Loucy (cell line): ENCODE measurements around the gene FADS1.

Source experiments
- H2AFZ ChIP-seq: fragments of 200-600 bp; sonication (generic); 2 replicates; pipeline ENCODE4 v1.6.0; 2016; ENCODE audit warnings: antibody characterized with exemption, mild to moderate bottlenecking, low read length, moderate library complexity
- H3F3A ChIP-seq: fragments of 200-600 bp; 2 replicates; pipeline ENCODE4 v1.6.0; 2016; ENCODE audit warnings: antibody characterized with exemption, low read depth, mild to moderate bottlenecking
- H3K27me3 ChIP-seq: fragments of 200-600 bp; sonication (generic); 2 replicates; pipeline ENCODE4 v1.6.1; 2014; ENCODE audit warnings: low read length, mild to moderate bottlenecking; ENCODE audit not compliant: insufficient read depth, poor library complexity, severe bottlenecking
- H3K36me3 ChIP-seq: fragments of 200-600 bp; sonication (generic); 2 replicates; pipeline ENCODE4 v1.6.1; 2016; ENCODE audit warnings: low read length; ENCODE audit not compliant: insufficient read depth
- H3K4me1 ChIP-seq: fragments of 200-600 bp; sonication (generic); 2 replicates; pipeline ENCODE4 v1.5.1; 2014; ENCODE audit warnings: low read length, mild to moderate bottlenecking; ENCODE audit not compliant: insufficient read depth, poor library complexity, severe bottlenecking
- H3K4me2 ChIP-seq: fragments of 200-600 bp; sonication (generic); 2 replicates; pipeline ENCODE4 v1.6.0; 2014; ENCODE audit warnings: antibody characterized with exemption, low read length, low read depth, mild to moderate bottlenecking; ENCODE audit not compliant: poor library complexity, severe bottlenecking
- H3K4me3 ChIP-seq: fragments of 200-600 bp; sonication (generic); 2 replicates; pipeline ENCODE4 v1.5.1; 2014; ENCODE audit warnings: low read length, mild to moderate bottlenecking, mixed read lengths; ENCODE audit not compliant: poor library complexity, severe bottlenecking
- H3K79me2 ChIP-seq: fragments of 200-600 bp; sonication (generic); 2 replicates; pipeline ENCODE4 v1.6.1; 2014; ENCODE audit warnings: low read length; ENCODE audit not compliant: insufficient read depth
- H3K9ac ChIP-seq: fragments of 200-600 bp; sonication (generic); 2 replicates; pipeline ENCODE4 v1.6.0; 2014; ENCODE audit warnings: mild to moderate bottlenecking, low read depth, low read length, moderate library complexity; ENCODE audit not compliant: poor library complexity, severe bottlenecking
- H3K9me2 ChIP-seq: fragments of 200-600 bp; sonication (generic); replicated peaks from 2 replicates; pipeline ENCODE4 v1.6.1; 2016; ENCODE audit warnings: low read depth, low read length, mixed read lengths
- H3K9me3 ChIP-seq: fragments of 200-600 bp; sonication (generic); 2 replicates; pipeline ENCODE4 v1.6.1; 2014; ENCODE audit warnings: mild to moderate bottlenecking, antibody characterized with exemption, low read length, low read depth; ENCODE audit not compliant: insufficient read depth
- H4K20me1 ChIP-seq: fragments of 200-600 bp; sonication (generic); 2 replicates; pipeline ENCODE4 v1.6.0; 2014; ENCODE audit warnings: antibody characterized with exemption, low read length, mild to moderate bottlenecking; ENCODE audit not compliant: insufficient read depth, poor library complexity, severe bottlenecking
- EZH2phosphoT487 ChIP-seq: fragments of 200-600 bp; IDR thresholded peaks from 2 replicates; pipeline ENCODE4 v1.6.1; 2018; ENCODE audit warnings: antibody characterized with exemption, mild to moderate bottlenecking, moderate library complexity, borderline replicate concordance
- TF ChIP-seq, protein P1 (sequence below): fragments of 200-600 bp; sonication (generic); conservative IDR thresholded peaks from 2 replicates; pipeline ENCODE4 v1.5.1; 2014; ENCODE audit warnings: mild to moderate bottlenecking, antibody characterized with exemption, low read length

The FADS1 gene

DNA sequence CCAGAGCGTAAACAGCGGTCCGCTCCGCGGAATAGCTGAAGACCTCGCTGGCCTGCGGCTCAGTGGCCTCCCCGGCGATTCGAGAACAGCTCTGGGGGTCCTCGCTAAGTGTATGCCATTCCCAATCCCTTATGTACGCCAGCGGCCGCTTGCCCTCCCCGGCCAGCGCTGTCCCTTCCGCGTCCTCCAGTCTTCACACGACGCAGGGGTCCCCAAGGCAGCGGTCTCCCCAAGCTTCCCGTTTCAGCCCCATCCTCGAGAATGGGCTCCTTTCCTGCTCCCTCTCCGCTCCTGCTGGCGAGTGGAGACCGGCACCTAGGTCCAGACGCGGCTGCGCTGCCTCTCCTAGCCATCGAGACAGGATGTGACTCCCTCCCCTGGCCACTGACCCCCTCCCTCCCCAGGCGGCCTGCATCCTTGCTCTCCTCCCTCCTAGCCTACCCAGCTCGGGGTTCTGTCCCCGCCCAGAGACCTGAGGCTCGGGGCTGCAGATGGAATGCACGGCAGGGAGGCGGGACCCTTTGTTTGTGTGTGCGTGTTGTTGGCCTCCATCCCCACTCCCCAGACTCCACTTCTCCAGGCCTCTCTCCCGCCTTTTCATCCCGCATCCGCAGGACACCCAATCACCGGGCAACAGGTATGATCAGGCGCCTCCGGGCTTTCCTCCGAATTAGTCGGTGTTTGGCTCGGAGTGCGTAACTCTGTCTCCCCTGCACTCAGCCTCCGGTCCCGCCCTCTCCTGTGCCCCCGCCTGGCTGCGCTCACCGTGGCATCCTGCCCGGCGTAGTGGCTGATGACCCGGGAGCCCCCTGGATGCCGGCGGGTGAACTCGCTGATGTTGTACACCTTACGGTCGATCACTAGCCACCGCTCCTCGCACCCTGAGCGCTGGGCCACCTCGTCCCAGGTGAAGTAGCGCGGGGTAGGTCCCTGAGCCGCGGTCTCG, 740 bp downstream of the FADS1 start:
- Histone ChIP-seq H3K9me2 (no peaks in the 10 kb centered on the region), H3K79me2 (peaks cover 76% of the 10 kb centered on the region), H4K20me1 (peaks cover 22% of the 10 kb centered on the region), H2AFZ (no peak overlapping the region; the same call in 1 of the 2 replicates), H3K9ac (peak overlapping the region; percentile 100), H3K4me1 (peaks cover 23% of the 10 kb centered on the region), H3K27me3 (peaks cover 14% of the 10 kb centered on the region), H3K9me3 (no peaks in the 10 kb centered on the region), H3K36me3 (peaks cover 27% of the 10 kb centered on the region; the same call in 1 of the 2 replicates), H3K4me2 (peak overlapping the region; percentile 99), H3K4me3 (peak overlapping the region; percentile 93), H3F3A (0 out of 2 replicates have a peak, but pooled peaks cover 9% of the 10 kb centered on the region)
- TF ChIP-seq EZH2phosphoT487, result no peak
- TF ChIP-seq, protein P1, sequence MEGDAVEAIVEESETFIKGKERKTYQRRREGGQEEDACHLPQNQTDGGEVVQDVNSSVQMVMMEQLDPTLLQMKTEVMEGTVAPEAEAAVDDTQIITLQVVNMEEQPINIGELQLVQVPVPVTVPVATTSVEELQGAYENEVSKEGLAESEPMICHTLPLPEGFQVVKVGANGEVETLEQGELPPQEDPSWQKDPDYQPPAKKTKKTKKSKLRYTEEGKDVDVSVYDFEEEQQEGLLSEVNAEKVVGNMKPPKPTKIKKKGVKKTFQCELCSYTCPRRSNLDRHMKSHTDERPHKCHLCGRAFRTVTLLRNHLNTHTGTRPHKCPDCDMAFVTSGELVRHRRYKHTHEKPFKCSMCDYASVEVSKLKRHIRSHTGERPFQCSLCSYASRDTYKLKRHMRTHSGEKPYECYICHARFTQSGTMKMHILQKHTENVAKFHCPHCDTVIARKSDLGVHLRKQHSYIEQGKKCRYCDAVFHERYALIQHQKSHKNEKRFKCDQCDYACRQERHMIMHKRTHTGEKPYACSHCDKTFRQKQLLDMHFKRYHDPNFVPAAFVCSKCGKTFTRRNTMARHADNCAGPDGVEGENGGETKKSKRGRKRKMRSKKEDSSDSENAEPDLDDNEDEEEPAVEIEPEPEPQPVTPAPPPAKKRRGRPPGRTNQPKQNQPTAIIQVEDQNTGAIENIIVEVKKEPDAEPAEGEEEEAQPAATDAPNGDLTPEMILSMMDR, result no peak

GRCh38 chr11:61814958-61815789, 1.6 kb downstream of the FADS1 start:
- Histone ChIP-seq H3K79me2 (peaks cover 73% of the 10 kb centered on the region), H3K9ac (peak overlapping the region; percentile 100), H3F3A (0 out of 2 replicates have a peak, but pooled peaks cover 9% of the 10 kb centered on the region), H2AFZ (no peak overlapping the region), H3K9me3 (no peaks in the 10 kb centered on the region), H3K36me3 (peaks cover 36% of the 10 kb centered on the region; the same call in 1 of the 2 replicates), H3K9me2 (no peaks in the 10 kb centered on the region), H4K20me1 (peaks cover 22% of the 10 kb centered on the region), H3K4me2 (peak overlapping the region; percentile 99), H3K4me1 (peaks cover 23% of the 10 kb centered on the region), H3K27me3 (peaks cover 14% of the 10 kb centered on the region), H3K4me3 (peak overlapping the region; percentile 93)
- TF ChIP-seq, protein P1, result no peak
- TF ChIP-seq EZH2phosphoT487, result no peak

DNA sequence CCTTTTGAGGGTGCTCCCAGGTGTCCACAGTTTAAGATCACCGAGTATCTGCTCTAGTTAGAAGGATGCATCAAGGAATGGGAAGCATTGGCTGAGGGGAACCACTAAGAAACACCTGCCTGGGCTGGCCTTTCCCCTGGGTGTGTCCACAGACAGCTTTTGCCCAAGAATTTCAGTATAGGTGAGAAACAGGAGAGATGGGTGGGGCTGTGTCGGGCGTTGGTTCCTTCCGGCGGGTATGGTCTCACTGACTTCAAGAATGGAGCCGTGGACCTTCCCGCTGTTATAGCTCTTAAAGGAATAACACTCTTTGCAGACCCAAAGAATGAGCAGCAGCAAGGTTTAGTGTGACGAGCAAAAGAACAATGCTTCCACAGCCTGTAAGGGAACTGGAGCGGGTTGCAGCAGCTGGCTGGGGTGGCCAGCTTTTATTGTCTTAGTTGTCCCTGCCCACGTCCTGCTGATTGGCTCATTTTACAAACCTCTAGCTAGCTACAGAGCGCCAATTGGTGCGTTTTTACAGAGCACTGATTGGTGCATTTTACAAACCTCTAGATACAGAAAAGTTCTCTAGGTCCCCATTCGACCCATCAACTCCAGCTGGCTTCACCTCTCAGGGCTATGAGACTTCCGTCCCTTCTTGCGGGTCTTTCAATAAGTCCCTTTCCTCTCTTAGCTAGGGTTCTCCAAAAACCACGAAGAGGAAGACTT, 2.4 kb downstream of the FADS1 start:
- H3K4me1 ChIP-seq, result peaks cover 23% of the 10 kb centered on the region

More for the DNA sequence above, 2.4 kb downstream of the FADS1 start:
- 0 out of 2 replicates have a peak, but pooled peaks cover 9% of the 10 kb centered on the region for H3F3A ChIP-seq
- H2AFZ ChIP-seq, result no peak overlapping the region
- peaks cover 14% of the 10 kb centered on the region for H3K27me3 ChIP-seq
- no peaks in the 10 kb centered on the region for H3K9me3 ChIP-seq
- peaks cover 22% of the 10 kb centered on the region for H4K20me1 ChIP-seq
- peak overlapping the region; percentile 93 for H3K4me3 ChIP-seq
- H3K9me2 ChIP-seq, result no peaks in the 10 kb centered on the region
- H3K36me3 ChIP-seq, result peaks cover 44% of the 10 kb centered on the region; the same call in 1 of the 2 replicates
- H3K4me2 ChIP-seq, result peak overlapping the region; percentile 99
- peak overlapping the region; percentile 100 for H3K9ac ChIP-seq
- peaks cover 67% of the 10 kb centered on the region for H3K79me2 ChIP-seq
- TF ChIP-seq, protein P1, result no peak
- no peak for TF ChIP-seq EZH2phosphoT487
